GM10266 (cell line): ENCODE results near the gene BSCL2.
"Not testable (repeated sequence)": the region's sequence is repeated elsewhere in the genome, so short reads cannot be mapped to it uniquely, and the experiment has no call there.

ENCODE experiments used
- DNase-seq: peaks from one replicate; pipeline ENCODE4 v3.0.0; 2012; ENCODE audit errors: extremely low spot score
- TF ChIP-seq, protein P1 (sequence below): IDR thresholded peaks from 2 replicates; pipeline ENCODE4 v1.5.1; 2012; ENCODE audit warnings: mild to moderate bottlenecking, low read depth; ENCODE audit not compliant: control insufficient read depth, insufficient read depth; ENCODE audit errors: missing control alignments

Gene BSCL2

DNA sequence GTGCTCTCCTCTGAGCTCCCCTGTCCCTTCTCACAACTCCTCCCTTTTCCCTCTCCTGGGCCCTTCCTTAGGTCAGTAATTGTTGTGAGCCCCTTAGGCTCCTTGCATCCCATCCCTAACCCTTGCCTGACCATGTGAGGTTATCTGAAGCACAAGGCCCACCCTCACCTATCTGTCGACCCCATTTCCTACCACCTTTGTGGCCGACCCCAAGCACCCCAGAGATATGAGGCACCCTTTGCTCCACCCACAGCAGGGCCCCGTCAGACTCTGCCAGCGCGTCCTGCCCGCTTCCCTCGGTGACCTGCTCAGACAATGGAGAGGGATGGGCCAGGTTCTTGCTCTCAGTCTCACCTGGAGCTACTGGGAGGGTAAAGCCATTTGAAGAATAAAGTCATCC, 1.6 kb upstream of the BSCL2 start:
- DNase-seq: no peak
- TF ChIP-seq, protein P1, sequence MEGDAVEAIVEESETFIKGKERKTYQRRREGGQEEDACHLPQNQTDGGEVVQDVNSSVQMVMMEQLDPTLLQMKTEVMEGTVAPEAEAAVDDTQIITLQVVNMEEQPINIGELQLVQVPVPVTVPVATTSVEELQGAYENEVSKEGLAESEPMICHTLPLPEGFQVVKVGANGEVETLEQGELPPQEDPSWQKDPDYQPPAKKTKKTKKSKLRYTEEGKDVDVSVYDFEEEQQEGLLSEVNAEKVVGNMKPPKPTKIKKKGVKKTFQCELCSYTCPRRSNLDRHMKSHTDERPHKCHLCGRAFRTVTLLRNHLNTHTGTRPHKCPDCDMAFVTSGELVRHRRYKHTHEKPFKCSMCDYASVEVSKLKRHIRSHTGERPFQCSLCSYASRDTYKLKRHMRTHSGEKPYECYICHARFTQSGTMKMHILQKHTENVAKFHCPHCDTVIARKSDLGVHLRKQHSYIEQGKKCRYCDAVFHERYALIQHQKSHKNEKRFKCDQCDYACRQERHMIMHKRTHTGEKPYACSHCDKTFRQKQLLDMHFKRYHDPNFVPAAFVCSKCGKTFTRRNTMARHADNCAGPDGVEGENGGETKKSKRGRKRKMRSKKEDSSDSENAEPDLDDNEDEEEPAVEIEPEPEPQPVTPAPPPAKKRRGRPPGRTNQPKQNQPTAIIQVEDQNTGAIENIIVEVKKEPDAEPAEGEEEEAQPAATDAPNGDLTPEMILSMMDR: no peak

- TF ChIP-seq, protein P1: no peak
- DNase-seq: no peak
Observed at GRCh38 chr11:62708392-62708791, 1.2 kb upstream of the BSCL2 start.

GRCh38 chr11:62706850-62707247, 375 bp downstream of the BSCL2 start:
- no peak for DNase-seq
- TF ChIP-seq, protein P1: no peak

- TF ChIP-seq, protein P1: no peak
- DNase-seq: peak; percentile 94
Observed at GRCh38 chr11:62705880-62706849, 1.1 kb downstream of the BSCL2 start.

DNA sequence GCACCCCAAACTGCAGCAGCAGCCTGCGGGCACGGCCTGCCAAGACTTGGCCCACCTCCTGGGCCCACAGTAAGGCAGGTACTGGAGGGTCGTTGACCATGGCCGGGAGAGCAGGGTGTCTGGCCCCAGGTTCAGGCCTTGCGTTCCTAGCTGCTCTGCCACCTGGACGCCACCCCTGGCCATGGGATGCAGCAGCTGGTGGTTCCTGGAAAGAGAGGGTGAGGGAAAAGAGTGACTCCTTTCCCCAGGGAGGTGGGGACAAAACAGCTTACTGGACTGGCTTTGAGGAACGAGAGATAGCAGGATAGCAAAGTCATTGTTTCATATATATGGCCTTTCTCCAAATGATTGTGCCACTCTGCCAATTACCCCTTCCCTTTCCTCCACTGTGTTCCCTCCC, 1.8 kb downstream of the BSCL2 start:
- no peak for DNase-seq
- TF ChIP-seq, protein P1: no peak

DNA sequence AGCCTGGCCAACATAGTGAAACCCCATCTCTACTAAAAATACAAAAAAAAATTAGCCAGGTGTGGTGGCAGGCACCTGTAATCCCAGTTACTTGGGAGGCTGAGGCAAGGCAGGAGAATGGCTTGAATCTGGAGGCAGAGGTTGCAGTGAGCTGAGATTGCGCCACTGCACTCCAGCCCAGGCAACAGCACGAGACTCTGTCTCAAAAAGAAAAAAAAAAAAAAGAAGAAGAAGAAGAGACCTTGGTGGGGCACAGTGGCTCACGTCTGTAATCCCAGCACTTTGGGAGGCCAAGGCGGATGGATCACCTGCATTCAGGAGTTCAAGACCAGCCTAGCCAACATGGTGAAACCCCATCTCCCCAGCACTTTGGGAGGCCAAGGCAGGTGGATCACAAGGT, 3.3 kb downstream of the BSCL2 start:
- not testable (repeated sequence) for DNase-seq

DNA sequence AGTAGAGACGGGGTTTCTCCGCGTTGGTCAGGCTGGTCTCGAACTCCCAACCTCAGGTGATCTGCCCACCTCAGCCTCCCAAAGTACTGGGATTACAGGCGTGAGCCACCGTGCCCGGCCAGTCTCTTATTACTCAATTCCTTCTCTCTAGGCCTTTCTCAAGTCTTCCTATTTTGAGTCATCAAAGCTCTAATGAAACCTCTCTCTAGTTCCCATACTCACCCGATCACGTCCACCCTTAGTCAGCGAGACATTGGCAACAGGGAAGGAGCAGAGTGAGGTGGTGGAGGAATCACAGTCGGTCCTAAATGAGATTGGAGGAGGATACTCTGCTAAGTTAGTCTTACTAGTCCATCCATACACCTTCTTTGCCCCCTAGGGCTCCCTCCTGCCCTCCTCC, 5.0 kb downstream of the BSCL2 start:
- no peak for DNase-seq
- TF ChIP-seq, protein P1: no peak
